NCI-H345 treated with DMSO at 0.1 percent for 48 hours (cell line): ENCODE data around the gene GLYR1.

ENCODE experiments used
- DNase-seq: peaks from one replicate; lab custom pipeline; 2025; ENCODE audit not compliant: unreplicated experiment; lab: John Stamatoyannopoulos, UW

The GLYR1 gene

GRCh38 chr16:4813251-4814003, 33.7 kb downstream of the GLYR1 start:
- DNase-seq: no peak

- no peak for DNase-seq
Observed at GRCh38 chr16:4811773-4812172, 35.3 kb downstream of the GLYR1 start.

- DNase-seq: no peak
Observed at GRCh38 chr16:4811242-4811641, 35.8 kb downstream of the GLYR1 start.

GRCh38 chr16:4806280-4806679, 40.8 kb downstream of the GLYR1 start:
- DNase-seq: no peak

- no peak for DNase-seq
Observed at GRCh38 chr16:4805231-4805630, 41.9 kb downstream of the GLYR1 start.

GRCh38 chr16:4803898-4804762, 43.0 kb downstream of the GLYR1 start:
- no peak for DNase-seq

- no peak for DNase-seq
Observed at GRCh38 chr16:4803401-4803844, 43.7 kb downstream of the GLYR1 start.

- peak; percentile 89 for DNase-seq
Observed at GRCh38 chr16:4802659-4803287, 44.3 kb downstream of the GLYR1 start.

GRCh38 chr16:4801962-4802658, 45.0 kb downstream of the GLYR1 start, which contains the start of gene ROGDI:
ROGDI (minus strand) TSS chr16:4802633; CDS start chr16:4802571, 62 bp downstream.
- peak; percentile 62 for DNase-seq

GRCh38 chr16:4801051-4801961, 45.8 kb downstream of the GLYR1 start:
- DNase-seq: no peak

GRCh38 chr16:4800290-4801041, 46.6 kb downstream of the GLYR1 start:
- no peak for DNase-seq

- no peak for DNase-seq
Observed at GRCh38 chr16:4799171-4799855, 47.8 kb downstream of the GLYR1 start.

GRCh38 chr16:4798456-4798855, 48.6 kb downstream of the GLYR1 start:
- DNase-seq: no peak

- no peak for DNase-seq
Observed at GRCh38 chr16:4797805-4798252, 49.3 kb downstream of the GLYR1 start.

- DNase-seq: no peak
Observed at GRCh38 chr16:4796982-4797804, 49.9 kb downstream of the GLYR1 start.

GRCh38 chr16:4795828-4796572, 51.1 kb downstream of the GLYR1 start:
- DNase-seq: no peak
